ENCODE data around the gene SLFN12.
A peak's percentile ranks its signal among the peaks of the same experiment; 100 is the strongest.

- TF ChIP-seq CTCF (conservative IDR thresholded peaks at IDR 0.05 in 1 of 2, IDR thresholded peaks at IDR 0.05 in 1 of 2; ENCODE audit: extremely low read depth in 1 of 2, insufficient read depth in 1 of 2, low read depth in 1 of 2, low read length in 2 of 2) = no peak
- peak; percentile 75 for TF ChIP-seq EZH2 (IDR thresholded peaks at IDR 0.05; ENCODE audit: borderline replicate concordance, low read length)
Measured at GRCh38 chr17:35373534-35373983, 58.7 kb downstream of the SLFN12 start, which contains the start of gene SLFN11.
